Epithelial cell of esophagus (primary cell): ENCODE measurements around the gene CLBA1.

Source experiments
- DNase-seq: peaks from one replicate; pipeline ENCODE4 v3.0.0; 2010; ENCODE audit warnings: low read depth
- H3K4me3 ChIP-seq: 2 replicates; pipeline ENCODE4 v1.5.1; 2011; ENCODE audit warnings: mild to moderate bottlenecking, low read length, control low read depth
- TF ChIP-seq, protein P1 (sequence below): IDR thresholded peaks from 2 replicates; pipeline ENCODE4 v1.5.1; 2011; ENCODE audit warnings: low read depth, mild to moderate bottlenecking, low read length, control low read depth, inconsistent platforms; ENCODE audit not compliant: insufficient read depth; ENCODE audit errors: missing control alignments

Gene CLBA1

DNA sequence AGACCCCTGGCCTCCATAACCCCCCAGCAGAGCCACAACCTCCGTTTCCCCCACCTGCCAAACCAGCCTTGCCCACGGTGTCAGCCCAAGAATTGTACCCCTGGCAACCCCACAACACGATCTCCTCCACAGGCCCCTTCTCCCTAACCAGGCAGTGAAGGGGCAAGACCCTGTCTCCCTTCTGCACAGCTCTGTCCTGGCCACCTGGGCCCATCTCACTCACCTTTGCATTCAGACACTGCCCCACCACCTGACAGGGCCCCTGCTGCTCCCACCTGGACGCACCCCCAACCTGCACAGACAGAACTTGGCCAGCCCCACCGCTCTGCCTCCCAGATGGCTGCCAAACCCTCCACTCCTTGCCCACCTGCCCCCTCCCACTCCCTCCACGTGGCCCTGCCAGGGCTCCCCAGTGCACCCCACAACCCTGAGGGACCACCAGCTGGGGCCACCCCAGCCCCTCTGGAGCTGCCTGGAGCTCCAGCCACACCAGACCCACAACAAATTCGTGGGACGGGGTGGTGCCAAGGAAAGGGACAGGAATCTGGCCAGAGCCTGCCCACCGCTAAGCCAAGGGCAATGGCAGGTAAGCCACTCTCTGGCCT, 19.2 kb upstream of the CLBA1 start:
- peak overlapping the region; percentile 96 for H3K4me3 ChIP-seq
- TF ChIP-seq, protein P1, sequence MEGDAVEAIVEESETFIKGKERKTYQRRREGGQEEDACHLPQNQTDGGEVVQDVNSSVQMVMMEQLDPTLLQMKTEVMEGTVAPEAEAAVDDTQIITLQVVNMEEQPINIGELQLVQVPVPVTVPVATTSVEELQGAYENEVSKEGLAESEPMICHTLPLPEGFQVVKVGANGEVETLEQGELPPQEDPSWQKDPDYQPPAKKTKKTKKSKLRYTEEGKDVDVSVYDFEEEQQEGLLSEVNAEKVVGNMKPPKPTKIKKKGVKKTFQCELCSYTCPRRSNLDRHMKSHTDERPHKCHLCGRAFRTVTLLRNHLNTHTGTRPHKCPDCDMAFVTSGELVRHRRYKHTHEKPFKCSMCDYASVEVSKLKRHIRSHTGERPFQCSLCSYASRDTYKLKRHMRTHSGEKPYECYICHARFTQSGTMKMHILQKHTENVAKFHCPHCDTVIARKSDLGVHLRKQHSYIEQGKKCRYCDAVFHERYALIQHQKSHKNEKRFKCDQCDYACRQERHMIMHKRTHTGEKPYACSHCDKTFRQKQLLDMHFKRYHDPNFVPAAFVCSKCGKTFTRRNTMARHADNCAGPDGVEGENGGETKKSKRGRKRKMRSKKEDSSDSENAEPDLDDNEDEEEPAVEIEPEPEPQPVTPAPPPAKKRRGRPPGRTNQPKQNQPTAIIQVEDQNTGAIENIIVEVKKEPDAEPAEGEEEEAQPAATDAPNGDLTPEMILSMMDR, result no peak
- no peak for DNase-seq

DNA sequence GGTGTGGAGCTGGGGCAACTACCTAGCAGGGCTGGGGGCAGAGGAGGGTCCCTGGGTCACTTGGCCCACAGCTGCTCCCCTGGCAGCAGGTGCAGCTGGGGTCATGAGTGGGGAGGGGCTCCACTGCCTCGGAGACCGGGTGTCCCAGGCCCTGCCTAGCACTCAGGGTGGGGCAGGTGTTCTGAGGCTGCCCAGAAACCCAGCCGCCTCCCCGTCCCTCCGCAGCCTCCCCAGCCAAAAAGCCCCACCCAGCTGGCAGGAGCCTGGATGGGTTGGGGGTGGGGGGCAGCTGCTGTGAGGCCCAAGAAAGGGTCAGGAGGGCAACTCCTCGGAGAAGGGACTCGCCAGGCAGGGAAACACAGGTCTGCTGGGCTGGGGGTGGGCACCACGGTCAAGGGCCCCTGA, 18.6 kb upstream of the CLBA1 start:
- H3K4me3 ChIP-seq, result peak overlapping the region; percentile 96
- DNase-seq, result no peak
- TF ChIP-seq, protein P1, result no peak

DNA sequence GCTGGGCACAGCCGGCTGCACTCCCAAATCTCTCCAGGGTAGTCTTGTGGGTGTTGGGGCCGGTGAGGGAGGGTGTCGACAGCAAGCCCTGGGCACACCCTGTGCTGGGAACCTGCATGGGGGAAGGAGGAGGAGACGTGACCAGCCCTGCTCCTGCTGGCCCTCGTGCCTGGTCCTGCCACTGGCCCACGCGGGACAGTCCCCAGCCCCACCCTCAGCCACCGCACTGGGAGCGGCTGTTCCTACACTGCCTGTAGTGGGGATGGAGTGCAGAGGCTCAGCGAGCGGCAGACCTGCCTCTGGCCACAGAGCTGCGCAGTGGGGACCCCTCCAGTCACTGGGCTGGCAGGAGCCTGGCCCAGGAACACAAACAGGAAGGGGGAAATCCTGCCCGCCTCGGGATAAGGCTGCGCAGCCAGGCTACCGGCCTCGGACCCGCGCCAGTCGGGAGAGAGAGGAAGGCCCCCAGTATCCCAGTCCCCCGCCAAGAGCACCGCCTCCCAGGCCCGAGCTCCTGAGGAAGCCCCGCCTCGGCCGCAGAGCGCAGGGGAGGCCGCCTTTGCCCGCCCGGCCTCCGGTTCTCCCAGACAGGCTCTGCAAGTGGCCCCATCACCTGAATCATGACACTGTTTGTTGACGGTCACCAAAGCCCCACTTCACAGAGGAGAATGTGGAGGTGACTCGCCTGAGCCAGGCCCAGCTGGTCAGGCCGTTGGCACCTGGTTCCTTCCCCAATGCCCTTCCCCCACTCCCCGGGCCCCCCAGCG, 18.0 kb upstream of the CLBA1 start:
- peak; percentile 77 for DNase-seq
- peak overlapping the region; percentile 96 for H3K4me3 ChIP-seq
- TF ChIP-seq, protein P1, result no peak

DNA sequence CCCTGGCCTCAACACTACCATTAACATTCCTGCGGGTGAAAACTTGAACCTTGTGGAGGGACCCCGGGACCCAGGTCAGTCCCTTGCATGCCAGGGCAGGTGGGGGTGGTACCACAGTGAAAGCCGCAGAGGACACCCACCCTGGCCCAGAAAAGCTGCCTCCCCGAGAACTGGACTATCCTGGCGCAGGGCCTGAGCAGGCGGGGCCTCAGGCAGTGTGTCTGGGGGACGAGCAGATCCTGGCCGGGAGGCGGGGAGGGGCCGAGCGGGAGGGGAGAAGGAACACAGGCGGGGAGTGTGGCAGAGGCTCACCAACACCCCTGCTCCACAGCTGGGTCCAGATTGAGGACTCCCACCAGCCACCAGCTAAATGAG, 17.4 kb upstream of the CLBA1 start:
- TF ChIP-seq, protein P1, result no peak
- peak overlapping the region; percentile 96 for H3K4me3 ChIP-seq
- peak; percentile 68 for DNase-seq

DNA sequence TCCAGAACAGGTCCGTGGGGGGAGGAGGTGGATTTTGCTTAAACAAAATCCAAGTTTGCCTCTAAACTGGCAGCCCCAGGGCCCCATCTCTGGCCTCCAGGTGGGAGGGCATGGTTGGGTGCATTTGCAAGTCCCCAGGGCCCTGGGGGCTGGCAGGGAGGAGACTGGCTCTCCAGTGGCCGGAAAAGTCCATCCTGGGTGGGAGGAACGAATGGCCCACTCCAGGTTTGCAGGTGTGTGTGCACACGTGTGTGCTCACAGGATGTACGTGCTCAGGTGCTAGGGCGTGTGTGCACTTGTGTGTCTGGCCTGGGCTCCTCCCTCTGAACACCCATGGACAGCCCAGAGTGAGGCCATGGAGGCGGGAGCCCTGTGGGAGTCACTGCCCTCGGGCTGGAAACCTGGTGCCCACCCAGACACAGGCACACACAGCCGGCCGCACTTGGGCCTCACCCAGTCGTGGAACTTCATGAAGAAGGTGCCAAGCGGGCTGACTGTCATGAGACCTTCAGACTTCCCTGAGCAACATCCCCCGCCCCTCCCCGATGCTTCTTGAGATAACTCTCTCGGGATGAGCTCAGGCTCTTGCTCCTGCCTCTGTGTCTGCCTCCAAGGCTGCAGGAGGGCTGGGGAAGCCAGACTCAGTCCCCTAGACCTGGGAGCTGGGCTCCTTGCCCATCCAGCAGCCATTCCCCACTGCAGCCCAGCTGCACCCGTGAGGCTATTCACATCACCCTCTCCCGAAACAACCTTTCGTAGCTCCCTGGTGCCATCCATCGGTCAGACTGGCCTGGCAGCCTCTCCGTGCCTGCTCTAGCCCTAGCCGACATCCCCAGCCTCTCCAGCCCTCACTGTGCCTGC, 16.8 kb upstream of the CLBA1 start:
- peak overlapping the region; percentile 96 for H3K4me3 ChIP-seq
- TF ChIP-seq, protein P1, result no peak
- peak; percentile 93 for DNase-seq

DNA sequence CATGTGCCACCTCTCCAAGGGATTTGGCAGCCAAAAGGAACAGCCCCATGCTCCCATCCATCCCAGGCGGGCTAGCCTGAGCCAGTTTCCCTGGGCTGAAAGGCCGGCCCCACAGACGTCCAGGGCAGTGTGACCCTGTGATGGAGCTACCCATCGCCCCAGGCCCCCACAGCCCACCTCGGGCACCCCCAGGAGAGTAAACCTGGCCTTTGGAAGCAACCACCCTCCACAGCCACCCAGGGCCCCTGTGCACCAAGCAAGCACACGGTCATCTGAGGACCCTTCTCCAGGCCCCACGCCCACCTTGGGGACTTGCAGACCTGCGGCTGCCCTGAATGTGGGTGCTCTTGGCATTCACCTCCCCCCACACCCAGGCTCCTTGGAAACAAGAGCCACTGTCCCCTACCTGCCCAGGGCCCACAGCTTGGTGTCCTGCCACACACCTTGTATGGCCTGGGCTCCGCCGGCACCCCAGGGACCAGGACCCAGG, 15.8 kb upstream of the CLBA1 start:
- TF ChIP-seq, protein P1, result no peak
- peak overlapping the region; percentile 96 for H3K4me3 ChIP-seq
- DNase-seq, result no peak
